Activated naive CD8-positive, alpha-beta T cell treated with anti-CD3 and anti-CD28 coated beads, Interleukin-2, amount 10 ng/mL, durations not matched to agents 7 days and 5 days (primary cell): ENCODE measurements around the gene CDKN1C. TPM values are rescaled to one million over a fixed set of nuclear protein-coding genes. Genes with fewer than 3 reads are reported as not detected.

ENCODE experiments used
- ATAC-seq: fragments of 150-1000 bp; cut with Tn5 transposase; one replicate; pipeline ENCODE4 v1.10.0; 2021; ENCODE audit warnings: low read depth, moderate library complexity
- POLR2A ChIA-PET: fragments of 350-600 bp; sonication (Branson Sonifier 250); formaldehyde crosslinking; loops from one replicate; lab custom pipeline; 2021; ENCODE audit warnings: antibody characterized with exemption; lab: Charles Lee
- DNase-seq: peaks from one replicate; pipeline ENCODE4 v3.0.0; 2021
- H3K27ac Mint-ChIP-seq: one replicate; pipeline ENCODE4 v1.8.0; 2022; ENCODE audit warnings: mild to moderate bottlenecking, mixed read lengths
- H3K27me3 Mint-ChIP-seq: one replicate; pipeline ENCODE4 v1.8.0; 2022; ENCODE audit warnings: mild to moderate bottlenecking, moderate library complexity, mixed read lengths
- H3K36me3 Mint-ChIP-seq: one replicate; pipeline ENCODE4 v1.8.0; 2021; ENCODE audit warnings: mild to moderate bottlenecking, mixed read lengths
- H3K4me1 Mint-ChIP-seq: one replicate; pipeline ENCODE4 v1.8.0; 2021; ENCODE audit warnings: mixed read lengths
- H3K4me3 Mint-ChIP-seq: one replicate; pipeline ENCODE4 v1.8.0; 2022; ENCODE audit warnings: mild to moderate bottlenecking, moderate library complexity, mixed read lengths
- H3K9me3 Mint-ChIP-seq: one replicate; pipeline ENCODE4 v1.8.0; 2021; ENCODE audit warnings: mixed read lengths
- total RNA-seq, 2 experiments: library from RNA; stranded (reverse); gene quantifications; one replicate each; pipeline ENCODE4 v1.2.3, GENCODE V29; 2021

CDKN1C gene
- total RNA-seq, 2 experiments from 2014 or later: 2.9 to 3.1 TPM

DNA sequence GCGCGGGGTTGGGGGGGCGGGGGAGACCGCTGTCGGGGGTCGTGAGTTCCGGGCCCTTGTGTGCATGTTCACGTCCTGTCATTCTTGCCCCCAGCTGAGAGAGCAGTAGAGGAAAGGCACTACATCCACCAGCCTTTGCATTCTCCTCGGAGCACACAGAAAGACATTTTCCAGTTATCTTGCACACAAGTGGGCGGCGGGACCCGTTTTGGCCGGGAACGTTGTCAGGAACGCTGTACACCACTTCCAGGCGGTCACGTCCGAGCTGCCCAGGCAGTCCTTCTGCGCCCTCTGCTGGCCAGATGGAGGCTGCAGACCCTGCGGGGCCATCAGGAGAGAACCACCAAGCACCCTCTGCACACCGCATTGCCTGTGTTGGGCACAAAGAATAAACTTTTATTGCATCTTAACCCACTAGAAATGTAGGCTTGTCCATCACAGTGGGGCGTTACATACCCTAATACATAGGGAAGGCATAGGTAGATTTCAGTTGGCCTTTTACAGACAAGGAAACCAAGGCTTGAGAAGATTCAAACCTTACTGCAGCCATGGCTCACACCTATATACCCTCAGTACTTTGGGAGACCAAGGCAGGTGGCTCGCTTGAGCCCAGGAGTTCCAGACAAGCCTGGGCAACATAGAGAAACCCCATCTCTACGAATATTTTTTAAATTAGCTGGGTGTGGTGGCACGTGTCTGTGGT is 2.8 kb upstream of the CDKN1C start:
- H3K4me1 Mint-ChIP-seq: peaks cover 15% of the 10 kb centered on the region
- no peak overlapping the region for H3K4me3 Mint-ChIP-seq
- POLR2A ChIA-PET: interaction anchor here (0.7 to 1.7 kb wide), 4 partner anchors 355 to 587 kb away, joined by 3 to 14 read pairs (median 3); partner anchors contain the start of genes C11orf21 and TSPAN32
- ATAC-seq (peak; percentile 16), DNase-seq (peak; percentile 90)
- H3K27ac Mint-ChIP-seq: no peak overlapping the region
- H3K9me3 Mint-ChIP-seq: no peaks in the 10 kb centered on the region
- H3K27me3 Mint-ChIP-seq: peaks cover 18% of the 10 kb centered on the region
- no peaks in the 10 kb centered on the region for H3K36me3 Mint-ChIP-seq

DNA sequence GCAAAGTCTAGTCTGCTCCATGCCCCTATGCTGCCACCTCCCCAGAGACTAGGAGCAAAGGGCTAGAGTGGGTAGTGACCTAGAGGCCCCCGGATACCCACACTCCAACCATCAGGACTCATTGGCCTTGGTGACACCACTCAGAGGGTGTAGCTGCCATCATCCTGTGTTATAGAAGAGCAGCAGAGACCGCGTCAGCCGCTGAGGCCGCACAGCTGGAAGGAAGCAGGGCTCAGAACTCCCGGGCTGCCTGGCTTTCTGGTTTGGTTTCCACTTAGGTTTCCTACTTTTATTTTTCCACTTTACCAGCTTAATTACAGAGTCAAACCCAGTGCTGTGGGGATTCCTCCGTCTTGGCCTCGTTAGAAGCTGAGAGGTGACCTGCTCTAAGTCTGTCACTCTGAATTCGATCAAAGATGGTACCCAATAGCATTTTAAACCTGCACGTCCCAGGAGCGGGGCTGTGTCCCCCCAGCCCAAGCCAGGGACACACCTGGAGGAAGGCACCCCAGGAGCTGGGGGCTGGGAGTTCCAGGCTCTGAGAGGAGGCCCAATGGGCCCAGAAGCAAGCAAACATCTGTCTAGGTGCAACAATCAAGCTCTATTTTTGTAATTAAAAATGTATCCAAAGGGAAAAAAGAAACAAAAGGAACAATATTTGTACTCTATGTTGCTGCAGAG is 2.1 kb upstream of the CDKN1C start:
- POLR2A ChIA-PET: interaction anchor here (1.0 to 1.7 kb wide), 2 partner anchors 354 to 586 kb away, joined by 3 to 14 read pairs; partner anchors contain the start of genes C11orf21 and TSPAN32
- H3K27ac Mint-ChIP-seq: no peak overlapping the region
- peaks cover 9% of the 10 kb centered on the region for H3K4me1 Mint-ChIP-seq
- ATAC-seq (no peak), DNase-seq (no peak)
- no peaks in the 10 kb centered on the region for H3K36me3 Mint-ChIP-seq
- peaks cover 26% of the 10 kb centered on the region for H3K27me3 Mint-ChIP-seq
- no peak overlapping the region for H3K4me3 Mint-ChIP-seq
- H3K9me3 Mint-ChIP-seq: no peaks in the 10 kb centered on the region

DNA sequence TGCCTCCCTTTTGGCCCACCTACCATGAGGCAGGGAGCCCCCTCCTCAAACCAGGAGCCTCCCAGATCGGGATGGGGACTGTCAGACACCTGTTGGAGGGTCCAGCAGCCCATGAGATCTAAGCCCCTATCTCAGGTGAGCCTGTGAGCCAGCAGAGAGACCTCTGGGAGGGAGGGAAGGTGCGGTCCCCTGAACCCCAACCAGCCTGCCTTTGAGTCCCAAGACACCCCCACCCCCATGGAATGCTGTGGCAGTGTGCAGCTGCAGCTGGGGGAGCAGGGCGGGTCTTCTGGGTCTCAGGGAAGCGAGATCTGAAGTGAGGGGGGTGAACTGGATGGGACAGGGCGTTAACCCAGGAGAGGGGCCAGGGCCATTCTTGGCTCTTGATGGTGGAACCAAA is 1.4 kb upstream of the CDKN1C start:
- Mint-ChIP-seq H3K27ac (no peak overlapping the region), H3K4me3 (peak overlapping the region; percentile 37), H3K27me3 (peaks cover 30% of the 10 kb centered on the region), H3K36me3 (no peaks in the 10 kb centered on the region), H3K9me3 (no peaks in the 10 kb centered on the region), H3K4me1 (peaks cover 8% of the 10 kb centered on the region)
- POLR2A ChIA-PET: interaction anchor here (1.7 to 3.0 kb wide), 2 partner anchors 354 kb away, joined by 13 to 14 read pairs; no protein-coding TSS in a partner anchor
- DNase-seq (no peak), ATAC-seq (no peak)

DNA sequence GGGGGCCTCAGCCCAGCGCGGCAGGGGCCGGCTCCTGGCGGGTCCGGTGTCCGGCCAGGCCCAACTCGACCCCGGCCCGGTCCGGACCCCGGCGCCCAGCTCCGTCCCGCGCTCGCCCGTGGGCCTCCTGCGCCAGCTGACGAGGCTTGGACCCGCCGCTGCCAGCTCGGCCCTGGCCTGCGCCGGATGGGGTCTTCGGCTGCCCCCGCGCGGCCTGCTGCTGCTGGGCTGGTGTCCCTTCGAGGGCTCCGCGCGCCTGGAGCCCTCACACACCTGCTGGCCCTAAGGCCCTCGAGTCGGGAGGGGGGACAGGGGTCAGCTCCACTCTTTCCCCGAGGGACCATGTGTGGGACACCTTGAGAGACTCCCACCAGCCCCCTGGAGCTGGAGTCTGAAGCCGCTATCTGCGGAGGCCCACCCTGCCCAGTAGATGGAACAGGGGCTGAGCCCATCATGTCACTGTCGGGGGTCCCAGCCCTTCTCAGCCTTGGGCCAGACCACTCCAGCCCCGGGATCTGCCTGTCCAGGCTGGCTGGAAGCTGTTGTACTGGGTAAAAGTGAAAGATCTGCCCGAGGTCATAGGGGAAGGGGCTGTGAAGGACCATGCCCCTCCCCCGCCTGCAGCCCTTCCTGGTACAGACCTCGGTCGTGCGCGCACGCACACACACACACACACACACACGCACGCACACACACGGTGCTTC is 768 bp upstream of the CDKN1C start:
- Mint-ChIP-seq H3K27ac (no peak overlapping the region), H3K27me3 (peaks cover 30% of the 10 kb centered on the region), H3K4me3 (peak overlapping the region; percentile 37), H3K9me3 (no peaks in the 10 kb centered on the region), H3K36me3 (no peaks in the 10 kb centered on the region), H3K4me1 (peaks cover 2% of the 10 kb centered on the region)
- DNase-seq (no peak), ATAC-seq (peak; percentile 5)
- POLR2A ChIA-PET: interaction anchor here (3.0 kb wide), 1 partner anchor 353 kb away, joined by 13 read pairs; no protein-coding TSS in a partner anchor

DNA sequence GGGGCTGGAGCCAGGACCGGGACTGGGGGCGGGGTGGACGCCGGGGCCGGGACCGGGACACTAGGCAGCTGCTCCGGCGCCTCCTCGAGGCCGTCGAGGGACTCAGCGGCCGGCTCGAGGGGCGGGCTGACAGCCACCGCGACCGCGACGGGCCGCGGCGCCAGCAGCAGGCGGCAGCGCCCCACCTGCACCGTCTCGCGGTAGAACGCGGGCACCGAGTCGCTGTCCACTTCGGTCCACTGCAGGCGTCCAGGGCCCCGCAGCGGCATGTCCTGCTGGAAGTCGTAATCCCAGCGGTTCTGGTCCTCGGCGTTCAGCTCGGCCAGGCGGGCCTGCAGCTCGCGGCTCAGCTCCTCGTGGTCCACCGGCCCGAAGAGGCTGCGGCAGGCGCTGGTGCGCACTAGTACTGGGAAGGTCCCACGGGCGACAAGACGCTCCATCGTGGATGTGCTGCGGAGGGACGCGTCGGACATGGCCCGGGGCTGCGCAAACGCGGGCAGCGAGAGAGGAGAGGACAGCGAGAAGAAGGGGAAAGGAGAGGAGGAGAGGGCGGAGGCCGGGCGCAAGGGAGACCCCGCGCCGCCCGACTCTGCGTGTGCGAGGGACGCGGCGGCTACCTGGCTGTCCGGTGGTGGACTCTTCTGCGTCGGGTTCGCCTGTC is 428 bp downstream of the CDKN1C start:
- H3K27ac Mint-ChIP-seq: peak overlapping the region; percentile 61
- DNase-seq (peak; percentile 66), ATAC-seq (no peak)
- POLR2A ChIA-PET: interaction anchor here (3.0 kb wide), 1 partner anchor 352 kb away, joined by 13 read pairs; no protein-coding TSS in a partner anchor
- peaks cover 2% of the 10 kb centered on the region for H3K4me1 Mint-ChIP-seq
- H3K9me3 Mint-ChIP-seq: no peaks in the 10 kb centered on the region
- H3K4me3 Mint-ChIP-seq: peak overlapping the region; percentile 94
- peaks cover 30% of the 10 kb centered on the region for H3K27me3 Mint-ChIP-seq
- H3K36me3 Mint-ChIP-seq: no peaks in the 10 kb centered on the region

DNA sequence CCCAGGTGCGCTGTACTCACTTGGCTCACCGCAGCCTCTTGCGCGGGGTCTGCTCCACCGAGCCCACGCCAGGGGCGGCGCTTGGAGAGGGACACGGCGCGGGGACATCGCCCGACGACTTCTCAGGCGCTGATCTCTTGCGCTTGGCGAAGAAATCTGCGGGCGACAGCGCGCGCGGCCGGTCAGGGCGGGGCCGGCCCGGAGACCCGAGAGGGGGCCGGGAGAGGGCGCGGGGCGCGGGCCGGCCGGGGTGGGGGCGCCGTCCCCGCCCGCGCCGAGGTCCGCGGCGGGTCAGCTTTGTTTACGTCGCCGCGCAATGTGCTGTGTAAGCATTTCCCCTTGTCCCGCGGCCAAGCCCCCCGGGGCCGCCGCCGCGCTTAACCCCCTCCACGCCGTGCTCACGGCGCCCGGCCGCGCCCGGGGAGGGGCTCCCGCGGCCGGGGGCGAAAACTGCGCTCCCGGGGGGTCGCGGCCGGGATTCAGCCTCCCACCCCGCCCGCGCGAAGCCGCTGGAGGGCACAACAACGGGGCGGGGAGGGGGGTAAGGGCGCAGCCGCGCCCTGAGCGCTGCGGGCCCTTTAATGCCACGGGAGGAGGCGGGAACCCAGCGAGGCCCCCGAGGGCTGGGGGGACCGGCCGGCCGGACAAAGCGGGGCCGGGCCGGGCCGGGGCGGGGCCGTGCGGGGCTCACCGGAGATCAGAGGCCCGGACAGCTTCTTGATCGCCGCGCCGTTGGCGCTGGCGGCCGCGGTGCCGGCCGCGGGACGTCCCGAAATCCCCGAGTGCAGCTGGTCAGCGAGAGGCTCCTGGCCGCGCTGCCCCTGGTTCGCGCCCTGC is 1.4 kb downstream of the CDKN1C start:
- Mint-ChIP-seq H3K9me3 (no peaks in the 10 kb centered on the region), H3K4me3 (no peak overlapping the region), H3K27ac (no peak overlapping the region), H3K4me1 (peaks cover 2% of the 10 kb centered on the region), H3K27me3 (peaks cover 30% of the 10 kb centered on the region), H3K36me3 (no peaks in the 10 kb centered on the region)
- POLR2A ChIA-PET: interaction anchor here (3.0 kb wide), 1 partner anchor 351 kb away, joined by 13 read pairs; no protein-coding TSS in a partner anchor
- ATAC-seq (no peak), DNase-seq (no peak)

DNA sequence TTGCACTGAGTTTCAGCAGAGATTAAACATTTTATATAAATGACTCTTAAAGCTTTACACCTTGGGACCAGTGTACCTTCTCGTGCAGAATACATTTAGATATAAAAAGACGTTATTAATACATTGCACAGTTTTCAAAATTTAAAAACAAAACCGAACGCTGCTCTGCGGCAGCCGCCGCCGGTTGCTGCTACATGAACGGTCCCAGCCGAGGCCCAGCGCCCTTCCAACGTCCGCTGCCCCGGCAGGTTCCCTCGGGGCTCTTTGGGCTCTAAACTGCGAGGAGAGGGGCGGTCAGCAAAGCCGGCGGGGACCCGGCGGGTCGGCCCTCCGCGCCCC is 2.0 kb downstream of the CDKN1C start:
- Mint-ChIP-seq H3K27ac (no peak overlapping the region), H3K36me3 (no peaks in the 10 kb centered on the region), H3K27me3 (peaks cover 28% of the 10 kb centered on the region), H3K4me3 (no peak overlapping the region), H3K9me3 (no peaks in the 10 kb centered on the region), H3K4me1 (peaks cover 2% of the 10 kb centered on the region)
- POLR2A ChIA-PET: no interaction called here
- ATAC-seq (no peak), DNase-seq (no peak)

DNA sequence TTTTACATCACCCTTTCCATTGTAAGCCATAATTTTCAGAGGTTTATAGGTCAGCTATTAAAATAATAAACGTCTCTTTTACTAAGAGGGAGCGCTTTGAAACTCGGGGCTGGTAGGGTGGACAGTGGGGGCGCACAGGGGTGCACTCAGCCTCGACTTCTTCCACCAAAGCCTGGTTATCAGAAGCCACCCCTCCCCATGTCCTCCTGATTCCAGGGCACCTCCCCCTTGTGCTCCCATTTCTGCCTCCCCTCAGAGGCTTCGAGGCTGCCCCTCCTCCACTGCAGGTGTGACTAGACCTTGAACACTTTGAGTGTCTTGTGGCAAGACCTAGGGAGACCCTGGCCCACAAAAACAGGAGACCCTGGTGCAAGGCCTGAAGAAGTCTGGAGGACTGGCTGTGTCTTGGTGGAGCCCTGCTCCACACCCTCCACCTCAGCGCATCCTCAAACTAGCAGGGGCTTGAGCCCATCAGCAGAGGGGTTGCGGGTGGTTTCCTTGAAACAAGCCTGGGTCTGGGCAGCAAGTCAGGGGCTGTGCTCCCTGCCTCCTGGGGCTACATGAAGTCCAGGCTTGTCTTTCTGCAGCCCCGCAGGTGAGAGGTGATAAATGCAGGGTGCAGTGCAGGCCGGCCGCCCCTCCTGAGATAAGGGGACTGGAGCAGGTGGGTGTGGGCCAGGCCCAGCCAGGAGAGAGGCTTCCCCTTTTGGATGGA is 3.0 kb downstream of the CDKN1C start:
- H3K36me3 Mint-ChIP-seq: no peaks in the 10 kb centered on the region
- H3K27ac Mint-ChIP-seq: no peak overlapping the region
- DNase-seq (no peak), ATAC-seq (no peak)
- peaks cover 28% of the 10 kb centered on the region for H3K27me3 Mint-ChIP-seq
- H3K4me3 Mint-ChIP-seq: peak overlapping the region; percentile 12
- H3K4me1 Mint-ChIP-seq: peaks cover 2% of the 10 kb centered on the region
- POLR2A ChIA-PET: no interaction called here
- H3K9me3 Mint-ChIP-seq: no peaks in the 10 kb centered on the region

DNA sequence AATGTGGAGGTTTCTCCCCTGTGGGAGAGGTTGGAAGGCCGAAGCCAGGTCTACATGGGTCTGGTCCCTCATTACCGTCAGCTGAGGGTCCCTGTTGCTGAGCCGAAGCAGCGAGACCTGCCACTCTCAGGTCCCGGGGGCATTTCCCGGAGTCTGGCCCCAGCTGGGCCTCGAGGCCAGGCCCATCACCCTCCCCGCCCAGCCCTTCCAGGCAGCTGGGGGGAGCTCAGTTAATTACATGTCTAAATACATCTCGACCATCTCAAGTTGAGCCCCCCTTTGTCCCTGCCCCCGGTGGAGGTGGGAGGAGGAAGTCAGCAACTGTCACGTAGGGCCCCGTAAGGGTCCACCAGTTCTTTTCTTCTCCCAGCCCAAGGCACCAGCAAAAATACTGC is 3.6 kb downstream of the CDKN1C start:
- ATAC-seq (no peak), DNase-seq (no peak)
- Mint-ChIP-seq H3K27ac (no peak overlapping the region), H3K27me3 (peaks cover 23% of the 10 kb centered on the region), H3K4me1 (peaks cover 2% of the 10 kb centered on the region), H3K9me3 (no peaks in the 10 kb centered on the region), H3K36me3 (no peaks in the 10 kb centered on the region), H3K4me3 (no peak overlapping the region)
- POLR2A ChIA-PET: no interaction called here

DNA sequence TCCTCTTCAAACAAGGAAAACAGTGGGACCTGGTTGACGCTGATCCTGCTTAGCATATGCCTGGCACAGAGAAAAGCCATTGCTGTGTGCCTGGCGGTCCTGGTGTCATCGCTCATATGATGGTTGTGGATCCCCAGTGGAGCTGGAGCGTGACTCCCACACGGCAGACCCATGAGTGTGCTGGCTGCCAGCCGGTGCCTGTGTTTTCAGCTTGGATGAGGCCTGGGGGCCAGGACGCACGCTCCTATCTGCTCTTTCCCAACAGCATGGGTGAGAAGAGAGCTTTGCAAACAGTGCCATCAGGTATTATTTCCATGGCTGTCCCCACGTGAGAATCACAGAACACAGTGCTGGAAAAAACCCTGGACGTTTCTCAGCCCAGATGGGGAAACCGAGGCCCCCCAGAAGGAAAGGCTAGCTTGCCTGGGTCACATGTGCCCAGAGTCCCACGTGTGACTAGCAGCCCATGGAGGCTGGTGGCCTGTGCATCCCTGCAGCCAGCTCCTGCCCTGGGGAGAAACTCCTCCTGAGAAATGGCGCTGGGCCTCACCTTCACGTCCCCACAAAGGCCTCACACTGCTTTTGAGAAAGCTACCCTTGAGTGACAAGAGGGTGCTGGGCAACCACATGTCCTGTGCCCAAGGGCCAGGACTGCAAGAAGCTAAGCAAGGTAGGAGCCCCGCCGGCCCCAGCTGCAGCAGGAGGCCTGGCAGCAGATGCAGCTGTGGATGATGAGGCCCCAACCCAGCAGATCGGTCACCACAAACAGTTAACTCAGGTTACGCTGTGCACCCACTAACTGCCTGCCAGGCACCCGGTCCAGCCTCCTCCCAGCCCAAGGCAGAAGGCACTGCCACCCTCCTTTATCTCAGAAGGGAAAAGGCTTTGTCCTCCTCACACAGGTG is 4.2 kb downstream of the CDKN1C start:
- peaks cover 2% of the 10 kb centered on the region for H3K4me1 Mint-ChIP-seq
- no peaks in the 10 kb centered on the region for H3K36me3 Mint-ChIP-seq
- no peak overlapping the region for H3K4me3 Mint-ChIP-seq
- POLR2A ChIA-PET: no interaction called here
- DNase-seq: no peak
- H3K27me3 Mint-ChIP-seq: peaks cover 17% of the 10 kb centered on the region
- no peaks in the 10 kb centered on the region for H3K9me3 Mint-ChIP-seq
- ATAC-seq: no peak
- H3K27ac Mint-ChIP-seq: no peak overlapping the region

DNA sequence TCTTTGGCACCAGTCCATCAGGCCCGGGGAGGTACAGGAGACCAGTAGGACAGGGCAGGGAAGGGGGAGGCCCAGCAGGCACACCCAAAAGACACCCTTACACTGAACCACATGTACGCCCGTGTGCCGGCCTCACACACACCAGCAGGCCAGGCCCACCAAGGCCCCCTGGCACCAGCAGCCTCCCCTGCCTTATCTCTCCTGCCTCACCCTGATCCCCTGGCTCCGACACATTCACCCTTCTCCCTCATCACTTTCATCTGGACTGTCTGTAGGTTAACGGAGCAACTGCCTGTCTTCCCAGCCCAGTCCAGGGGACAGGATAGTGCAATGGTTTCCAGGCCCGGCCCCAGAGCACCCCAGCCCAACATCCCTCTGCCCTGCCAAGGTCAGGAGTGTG is 4.9 kb downstream of the CDKN1C start:
- Mint-ChIP-seq H3K9me3 (no peaks in the 10 kb centered on the region), H3K27ac (no peak overlapping the region), H3K4me1 (peaks cover 2% of the 10 kb centered on the region), H3K36me3 (no peaks in the 10 kb centered on the region), H3K27me3 (peaks cover 17% of the 10 kb centered on the region), H3K4me3 (no peak overlapping the region)
- DNase-seq: no peak
- no peak for ATAC-seq
- POLR2A ChIA-PET: no interaction called here
